ENCODE measurements around the gene RAB40A. TPM values are rescaled to one million over a fixed set of nuclear protein-coding genes. Genes with fewer than 3 reads are reported as not detected.
A peak's percentile ranks its signal among the peaks of the same experiment; 100 is the strongest.
"Not testable (repeated sequence)": the region's sequence is repeated elsewhere in the genome, so short reads cannot be mapped to it uniquely, and the experiment has no call there.

RAB40A gene
- total RNA-seq, 1 experiment from 2014 or later: 0.05 TPM

GRCh38 chrX:103529550-103529949 lies 10.3 kb upstream of the RAB40A start:
- no peak for DNase-seq (ENCODE audit: extremely low read depth, low read depth)

DNA sequence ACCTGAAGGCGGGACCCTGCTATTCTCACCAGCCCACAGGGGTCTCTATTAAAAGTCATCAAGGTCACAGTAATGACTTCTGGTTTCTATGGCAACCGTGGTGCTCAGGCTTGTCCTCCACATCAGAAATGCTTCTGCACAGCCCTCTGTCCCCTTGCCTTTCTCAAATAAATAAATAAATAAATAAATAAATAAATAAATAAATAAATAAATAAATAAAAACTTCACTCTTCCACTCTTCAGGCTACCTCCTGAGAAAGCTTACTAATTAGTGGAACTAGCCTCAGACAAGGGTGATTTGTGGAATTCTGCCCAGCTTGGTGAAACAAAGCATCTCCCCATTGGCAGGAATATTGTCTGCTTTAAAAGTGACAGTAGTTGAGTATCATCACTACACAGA lies 5.5 kb upstream of the RAB40A start:
- no peak for DNase-seq (ENCODE audit: extremely low read depth, low read depth)

- DNase-seq (ENCODE audit: extremely low read depth, low read depth): no peak
Observed at GRCh38 chrX:103523605-103524004, 4.3 kb upstream of the RAB40A start.

DNA sequence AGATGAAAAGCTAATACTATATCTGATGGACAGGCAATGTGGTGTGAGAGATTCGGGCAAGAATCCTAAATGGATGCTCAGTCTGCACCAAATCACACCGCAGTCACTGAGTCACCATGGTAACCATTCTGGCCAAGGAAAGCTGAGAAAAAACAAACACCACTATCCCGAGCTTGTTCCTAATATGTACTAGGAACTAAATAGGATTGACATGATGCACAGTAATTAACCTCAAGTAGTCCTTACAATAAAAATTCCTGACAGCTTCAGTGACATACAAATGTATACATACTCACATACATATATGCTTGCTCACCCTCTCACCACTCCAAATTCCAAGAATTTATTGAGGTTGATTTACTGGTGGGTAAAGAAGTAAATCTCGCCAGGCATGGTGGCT lies 1.1 kb upstream of the RAB40A start:
- no peak for DNase-seq (ENCODE audit: extremely low read depth, low read depth)

DNA sequence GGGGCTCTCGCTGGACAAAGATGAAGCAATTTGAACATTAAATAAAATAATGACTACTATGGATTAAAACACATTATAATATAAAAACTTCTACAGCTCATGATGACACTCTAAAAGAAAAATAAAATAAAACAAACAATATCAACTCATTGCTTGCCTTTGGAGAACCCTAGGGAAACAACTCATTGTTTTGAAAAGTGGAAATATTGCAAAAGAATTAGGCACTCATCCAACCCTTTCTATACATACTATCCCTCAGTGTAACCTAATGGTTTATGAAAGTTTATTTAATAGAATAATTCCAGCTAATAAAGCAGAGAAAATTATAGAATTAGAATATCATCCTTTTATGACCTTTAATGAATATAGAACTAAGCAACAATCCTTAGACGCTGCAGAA lies 718 bp downstream of the RAB40A start:
- DNase-seq (ENCODE audit: extremely low read depth, low read depth): no peak

DNA sequence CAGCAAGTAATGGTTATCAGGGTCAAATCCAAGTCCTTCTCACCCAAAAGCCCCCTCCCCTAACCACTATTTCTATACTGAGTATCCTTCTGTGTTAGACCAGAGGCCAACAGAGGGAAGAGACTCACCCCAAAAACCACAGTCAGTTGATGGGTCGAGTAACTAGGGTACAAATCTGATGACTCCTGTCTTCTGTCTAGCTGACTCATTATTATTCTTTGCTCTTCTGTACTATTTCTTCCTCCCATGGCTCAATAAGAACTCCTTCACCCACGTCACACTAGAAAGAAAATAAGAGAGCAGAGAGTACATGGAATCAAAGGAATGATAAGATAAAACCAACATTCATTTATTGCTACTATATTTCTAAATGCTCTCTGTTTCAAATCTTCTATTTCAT lies 2.0 kb downstream of the RAB40A start:
- DNase-seq (ENCODE audit: extremely low read depth, low read depth): no peak

- no peak for DNase-seq (ENCODE audit: extremely low read depth, low read depth)
Observed at GRCh38 chrX:103513476-103514108, 5.7 kb downstream of the RAB40A start.

GRCh38 chrX:103513067-103513466 lies 6.2 kb downstream of the RAB40A start:
- DNase-seq (ENCODE audit: extremely low read depth, low read depth): no peak

- DNase-seq (ENCODE audit: extremely low read depth, low read depth): no peak
Observed at GRCh38 chrX:103510031-103510430, 9.3 kb downstream of the RAB40A start.

GRCh38 chrX:103503853-103504207 lies 15.5 kb downstream of the RAB40A start:
- no peak for DNase-seq (ENCODE audit: extremely low read depth, low read depth)

DNA sequence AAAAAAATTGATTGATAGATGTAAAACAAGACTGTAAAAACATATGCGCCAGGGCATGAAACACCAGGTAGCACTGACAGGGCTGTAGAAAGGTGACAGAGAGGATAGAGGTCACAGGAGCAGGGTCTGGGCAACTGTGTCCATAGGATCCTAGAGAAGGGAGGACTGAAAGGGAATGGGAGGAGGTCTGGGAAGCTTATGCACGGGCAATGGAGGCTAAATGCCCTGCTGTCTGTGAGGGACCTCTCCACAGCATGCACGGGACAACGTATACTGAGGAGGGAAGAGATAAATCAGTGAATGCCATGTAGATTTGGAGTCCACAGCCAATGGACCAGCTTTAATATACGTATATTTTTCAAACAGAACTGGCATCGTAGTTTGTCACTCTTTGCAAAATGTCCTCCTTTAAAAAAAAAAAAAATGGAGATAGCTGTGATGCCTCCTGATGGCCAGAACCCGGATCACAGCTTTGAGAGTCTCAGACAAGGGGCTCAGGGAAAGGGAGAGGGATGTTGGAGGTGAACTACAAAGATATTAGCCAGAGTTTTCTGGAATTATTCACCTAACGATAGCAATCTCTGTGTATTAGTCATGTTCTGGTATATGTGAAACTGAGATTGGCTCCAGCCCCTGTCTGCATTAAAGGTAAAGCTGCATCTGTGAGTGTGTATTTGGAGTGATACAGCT lies 16.0 kb downstream of the RAB40A start:
- no peak for DNase-seq (ENCODE audit: extremely low read depth, low read depth)

- DNase-seq (ENCODE audit: extremely low read depth, low read depth): no peak
Observed at GRCh38 chrX:103498786-103499185, 20.5 kb downstream of the RAB40A start.

DNA sequence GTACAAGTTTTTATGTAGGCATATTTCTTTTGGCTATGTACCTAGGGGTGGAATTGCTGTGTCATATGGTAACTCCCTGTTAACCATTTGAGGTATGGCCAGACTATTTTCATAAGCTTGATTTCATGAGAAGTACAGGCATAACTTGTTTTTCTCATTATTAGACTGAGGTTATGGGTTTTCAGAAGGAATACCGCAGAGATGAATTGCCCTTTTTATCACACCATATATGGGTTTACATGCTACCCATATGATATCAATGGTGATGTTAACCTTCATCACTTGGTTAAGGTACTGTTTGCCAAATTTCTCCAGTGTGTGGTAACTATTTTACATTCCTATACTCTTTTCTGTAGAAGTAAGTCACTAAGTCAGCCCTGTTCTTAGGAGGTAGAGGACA lies 23.5 kb downstream of the RAB40A start:
- DNase-seq (ENCODE audit: extremely low read depth, low read depth): no peak

GRCh38 chrX:103493578-103493977 lies 25.7 kb downstream of the RAB40A start:
- not testable (repeated sequence) for DNase-seq (ENCODE audit: extremely low read depth, low read depth)

GRCh38 chrX:103489733-103490132 lies 29.6 kb downstream of the RAB40A start:
- DNase-seq (ENCODE audit: extremely low read depth, low read depth): peak; percentile 38

DNA sequence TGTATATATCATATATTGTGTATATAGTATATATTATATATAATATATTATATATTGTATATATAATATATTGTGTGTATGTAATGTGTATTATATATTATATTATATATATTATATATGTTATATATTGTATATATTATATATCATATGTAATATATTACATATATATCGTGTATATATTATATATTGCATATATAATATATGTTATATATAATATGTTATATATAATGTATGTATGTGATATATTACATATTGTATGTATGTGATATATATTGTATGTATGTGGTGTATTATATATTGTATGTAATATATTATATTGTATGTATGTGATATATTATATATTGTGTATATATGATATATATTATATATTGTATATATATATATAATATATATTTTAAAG lies 30.5 kb downstream of the RAB40A start:
- DNase-seq (ENCODE audit: extremely low read depth, low read depth): no peak

GRCh38 chrX:103488332-103488731 lies 31.0 kb downstream of the RAB40A start:
- no peak for DNase-seq (ENCODE audit: extremely low read depth, low read depth)

DNA sequence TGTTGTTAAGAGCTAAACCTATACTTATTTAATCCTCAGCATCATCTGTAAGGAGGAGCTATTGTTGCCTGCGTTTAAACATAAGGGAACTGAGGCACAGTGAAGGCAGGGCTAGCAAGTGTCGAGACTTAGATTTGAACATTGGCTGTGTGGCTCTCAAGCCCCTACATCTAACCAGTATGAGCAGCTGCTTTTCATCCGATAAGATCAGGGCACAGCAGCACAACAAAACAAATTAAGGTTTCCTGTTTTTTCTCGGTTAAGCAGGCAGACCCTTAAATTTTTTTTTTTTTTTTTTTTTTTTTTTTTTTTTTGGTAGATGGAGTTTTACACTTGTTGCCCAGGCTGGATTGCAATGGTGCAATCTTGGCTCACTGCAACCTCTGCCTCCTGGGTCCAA lies 35.6 kb downstream of the RAB40A start:
- DNase-seq (ENCODE audit: extremely low read depth, low read depth): no peak

GRCh38 chrX:103480526-103480925 lies 38.8 kb downstream of the RAB40A start:
- no peak for DNase-seq (ENCODE audit: extremely low read depth, low read depth)

DNA sequence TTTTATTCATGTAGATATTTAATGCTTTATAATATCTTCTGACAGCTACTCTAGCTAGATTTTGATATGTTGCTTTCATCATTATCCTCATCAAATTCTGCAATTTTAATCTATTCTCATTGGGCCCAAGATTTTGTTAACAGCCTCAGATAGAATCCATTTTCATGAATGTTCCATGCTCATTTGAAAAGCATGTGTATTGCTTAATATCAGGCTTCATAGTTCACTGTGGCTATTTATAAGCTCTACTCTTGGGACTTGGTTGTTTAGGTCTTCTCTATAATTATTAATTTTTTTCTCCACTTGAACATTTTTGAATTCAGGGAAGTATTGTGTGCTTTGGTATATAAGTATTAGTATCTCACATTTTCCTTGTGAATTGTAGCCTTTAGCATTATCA lies 41.8 kb downstream of the RAB40A start:
- no peak for DNase-seq (ENCODE audit: extremely low read depth, low read depth)

DNA sequence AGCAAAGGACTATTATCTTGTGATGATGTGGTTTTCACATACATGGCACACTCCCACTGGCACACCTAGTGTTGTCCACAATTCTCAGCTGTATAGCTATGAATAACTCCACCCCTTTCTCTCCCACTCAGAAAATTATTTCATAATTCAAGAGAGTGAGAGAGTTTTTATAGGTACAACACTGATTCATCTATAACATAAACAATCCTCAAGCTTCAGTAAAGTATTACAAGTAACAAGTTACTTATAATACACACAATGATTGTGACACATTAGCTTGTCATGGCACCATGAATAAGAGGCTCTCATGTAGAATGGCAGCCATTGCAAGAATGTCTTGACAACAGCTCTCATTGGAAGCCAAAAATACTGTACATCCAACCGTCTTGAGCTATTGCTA lies 43.9 kb downstream of the RAB40A start:
- DNase-seq (ENCODE audit: extremely low read depth, low read depth): no peak

- DNase-seq (ENCODE audit: extremely low read depth, low read depth): not testable (repeated sequence)
Observed at GRCh38 chrX:103469977-103470376, 49.3 kb downstream of the RAB40A start.

DNA sequence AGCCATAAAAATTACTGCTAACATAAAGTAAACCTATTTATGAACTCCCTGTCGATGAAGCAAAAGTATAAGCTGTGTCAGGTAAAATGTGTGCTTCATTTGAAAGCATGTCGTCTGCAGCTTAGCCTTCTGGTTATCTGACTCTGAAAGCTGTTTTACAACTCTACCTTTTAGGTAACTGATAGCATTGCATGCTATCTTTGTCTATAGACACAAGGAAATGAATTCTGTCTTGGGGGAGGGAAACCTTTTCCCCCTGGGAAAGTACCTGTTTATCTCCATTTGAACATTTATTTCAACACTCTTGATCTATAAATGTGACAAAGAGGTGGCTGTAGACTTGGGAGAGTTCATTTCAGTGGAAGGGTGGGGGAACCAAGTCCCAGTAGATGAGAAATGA lies 51.4 kb downstream of the RAB40A start:
- no peak for DNase-seq (ENCODE audit: extremely low read depth, low read depth)
